PC-9 (cell line): Measurements from ENCODE around the gene PPM1H. TPM values are rescaled to one million over a fixed set of nuclear protein-coding genes. Genes with fewer than 3 reads are reported as not detected.

Experiments
- BruUV-seq: library from RNA; stranded (reverse); fragments of 400-500 nt; replicated peaks from 2 replicates; lab custom pipeline; 2021; lab: Mats Ljungman, UMichigan
- CTCF ChIA-PET: fragments of 300-600 bp; sonication (Branson Sonifier 250); formaldehyde crosslinking; loops from one replicate; lab custom pipeline; 2022; ENCODE audit warnings: antibody characterized with exemption; lab: Charles Lee
- POLR2A ChIA-PET: fragments of 300-600 bp; sonication (Branson Sonifier 250); formaldehyde crosslinking; loops from one replicate; lab custom pipeline; 2022; ENCODE audit warnings: antibody characterized with exemption; ENCODE audit not compliant: unreplicated experiment; lab: Charles Lee
- DNase-seq, 2 experiments: peaks; one replicate each; pipeline versions ENCODE4 v3.0.0 to v3.0.0-alpha.2; 2015 to 2022; ENCODE audit warnings: mixed read lengths in 1 of 2
- H2AFZ ChIP-seq: fragments of 200-600 bp; sonication (generic); 2 replicates; pipeline ENCODE4 v1.8.1; 2017; ENCODE audit warnings: antibody characterized with exemption
- H3F3A ChIP-seq: fragments of 200-600 bp; sonication (generic); 2 replicates; pipeline ENCODE4 v1.8.1; 2017; ENCODE audit warnings: antibody characterized with exemption, mild to moderate bottlenecking, low read depth; ENCODE audit not compliant: insufficient read depth
- H3K27ac ChIP-seq: fragments of 200-600 bp; sonication (generic); 2 replicates; pipeline ENCODE4 v1.6.1; 2016; ENCODE audit warnings: mixed run types
- H3K27me3 ChIP-seq: fragments of 200-600 bp; sonication (generic); 2 replicates; pipeline ENCODE4 v1.6.1; 2016; ENCODE audit warnings: low read depth, mixed run types; ENCODE audit not compliant: insufficient read depth
- H3K36me3 ChIP-seq: fragments of 200-600 bp; sonication (generic); 2 replicates; pipeline ENCODE4 v1.6.1; 2016; ENCODE audit warnings: low read depth, mixed run types
- H3K4me1 ChIP-seq: fragments of 200-600 bp; sonication (generic); replicated peaks from 2 replicates; pipeline ENCODE4 v1.6.1; 2016; ENCODE audit warnings: mixed run types; ENCODE audit not compliant: insufficient read depth
- H3K4me2 ChIP-seq: fragments of 200-600 bp; sonication (generic); 2 replicates; pipeline ENCODE4 v1.6.1; 2017; ENCODE audit warnings: mixed run types
- H3K4me3 ChIP-seq: fragments of 200-600 bp; sonication (generic); 2 replicates; pipeline ENCODE4 v1.6.1; 2016; ENCODE audit warnings: mixed run types
- H3K79me2 ChIP-seq: fragments of 200-600 bp; sonication (generic); 2 replicates; pipeline ENCODE4 v1.6.1; 2017; ENCODE audit warnings: low read depth, mixed run types
- H3K9me2 ChIP-seq: fragments of 200-600 bp; sonication (generic); 2 replicates; pipeline ENCODE4 v1.8.1; 2017; ENCODE audit warnings: mild to moderate bottlenecking; ENCODE audit not compliant: insufficient read depth
- H3K9me3 ChIP-seq: fragments of 200-600 bp; sonication (generic); 2 replicates; pipeline ENCODE4 v1.8.1; 2016; ENCODE audit warnings: low read depth; ENCODE audit not compliant: insufficient read depth
- H4K20me1 ChIP-seq: fragments of 200-600 bp; sonication (generic); 2 replicates; pipeline ENCODE4 v1.8.1; 2017; ENCODE audit not compliant: insufficient read depth
- EZH2 ChIP-seq: fragments of 200-600 bp; sonication (generic); IDR thresholded peaks from 2 replicates; pipeline ENCODE4 v1.8.0; 2017; ENCODE audit warnings: antibody characterized with exemption, low read depth
- intact Hi-C: fragments of 100-400 bp; cut with micrococcal nuclease; formaldehyde crosslinking; loops from one replicate; pipeline ENCODE4 v1.10.0; 2022; ENCODE audit not compliant: unreplicated experiment
- total RNA-seq: library from RNA; stranded (reverse); gene quantifications from 2 replicates; pipeline ENCODE4 v1.2.3, GENCODE V29; 2021
- TF ChIP-seq, protein P1 (sequence below): fragments of 200-600 bp; sonication (generic); conservative IDR thresholded peaks from 2 replicates; pipeline ENCODE4 v1.6.1; 2017; ENCODE audit warnings: mixed run types, antibody characterized with exemption, mild to moderate bottlenecking, moderate library complexity

PPM1H gene
- total RNA-seq, 1 experiment from 2014 or later = 11.4 TPM

DNA sequence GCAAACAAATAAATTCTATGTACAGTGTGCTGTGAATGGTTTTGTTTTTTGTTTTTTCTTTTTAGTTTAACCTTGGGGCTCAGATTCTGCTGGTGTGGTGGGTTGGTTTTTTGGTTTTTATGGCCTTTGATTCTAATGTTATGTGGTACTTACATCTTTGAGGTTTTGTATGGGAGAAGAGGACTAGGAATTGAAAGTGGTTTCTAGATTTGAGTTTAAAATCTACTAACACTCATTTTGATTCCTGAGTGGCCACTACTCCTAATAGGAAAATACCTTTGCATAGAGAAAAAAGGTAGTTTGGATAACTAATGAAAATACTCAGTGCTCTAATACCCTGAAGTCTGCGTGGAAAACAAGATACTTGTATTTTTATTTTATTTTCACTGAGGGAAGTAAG is 330.6 kb downstream of the PPM1H start:
- ChIA-PET CTCF (no interaction called here), POLR2A (no interaction called here)
- TF ChIP-seq, protein P1, sequence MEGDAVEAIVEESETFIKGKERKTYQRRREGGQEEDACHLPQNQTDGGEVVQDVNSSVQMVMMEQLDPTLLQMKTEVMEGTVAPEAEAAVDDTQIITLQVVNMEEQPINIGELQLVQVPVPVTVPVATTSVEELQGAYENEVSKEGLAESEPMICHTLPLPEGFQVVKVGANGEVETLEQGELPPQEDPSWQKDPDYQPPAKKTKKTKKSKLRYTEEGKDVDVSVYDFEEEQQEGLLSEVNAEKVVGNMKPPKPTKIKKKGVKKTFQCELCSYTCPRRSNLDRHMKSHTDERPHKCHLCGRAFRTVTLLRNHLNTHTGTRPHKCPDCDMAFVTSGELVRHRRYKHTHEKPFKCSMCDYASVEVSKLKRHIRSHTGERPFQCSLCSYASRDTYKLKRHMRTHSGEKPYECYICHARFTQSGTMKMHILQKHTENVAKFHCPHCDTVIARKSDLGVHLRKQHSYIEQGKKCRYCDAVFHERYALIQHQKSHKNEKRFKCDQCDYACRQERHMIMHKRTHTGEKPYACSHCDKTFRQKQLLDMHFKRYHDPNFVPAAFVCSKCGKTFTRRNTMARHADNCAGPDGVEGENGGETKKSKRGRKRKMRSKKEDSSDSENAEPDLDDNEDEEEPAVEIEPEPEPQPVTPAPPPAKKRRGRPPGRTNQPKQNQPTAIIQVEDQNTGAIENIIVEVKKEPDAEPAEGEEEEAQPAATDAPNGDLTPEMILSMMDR = no peak
- no peak for TF ChIP-seq EZH2
- DNase-seq = no peak
- Histone ChIP-seq H3K9me3 (no peaks in the 10 kb centered on the region), H4K20me1 (no peaks in the 10 kb centered on the region), H3F3A (peaks cover 17% of the 10 kb centered on the region), H3K4me3 (peak overlapping the region; percentile 92), H3K27me3 (no peaks in the 10 kb centered on the region), H3K79me2 (peaks cover 57% of the 10 kb centered on the region), H3K4me1 (peaks cover 32% of the 10 kb centered on the region), H2AFZ (no peak overlapping the region), H3K27ac (peak overlapping the region; percentile 99), H3K36me3 (no peaks in the 10 kb centered on the region), H3K4me2 (peak overlapping the region; percentile 81), H3K9me2 (no peaks in the 10 kb centered on the region)
- intact Hi-C loops = loop anchor here (1.0 to 10.0 kb wide), 3 partner anchors 26 to 330 kb away; partner anchors contain the start of gene PPM1H
- BruUV-seq = no TSS peak

DNA sequence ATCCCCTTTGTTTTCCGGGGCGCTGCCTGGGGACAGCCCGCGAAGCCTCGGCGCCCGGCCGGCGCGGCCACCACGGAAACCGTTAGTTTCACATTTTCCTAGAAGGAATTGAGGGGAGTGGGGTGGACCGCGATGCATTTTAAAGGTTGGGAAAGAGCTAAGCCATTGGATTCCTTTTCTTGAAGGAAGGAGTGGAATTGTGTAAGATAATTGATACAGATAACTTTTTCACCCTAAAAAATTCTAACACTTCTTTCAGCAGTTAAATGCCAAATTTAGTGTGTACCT is 331.2 kb downstream of the PPM1H start:
- Histone ChIP-seq H3K4me3 (peak overlapping the region; percentile 92), H3K4me1 (peaks cover 32% of the 10 kb centered on the region), H3K36me3 (no peaks in the 10 kb centered on the region), H3K27me3 (no peaks in the 10 kb centered on the region), H4K20me1 (no peaks in the 10 kb centered on the region), H2AFZ (peak overlapping the region; percentile 65; the same call in 1 of the 2 replicates), H3K4me2 (peak overlapping the region; percentile 81), H3K27ac (peak overlapping the region; percentile 99), H3K79me2 (peaks cover 51% of the 10 kb centered on the region), H3F3A (peaks cover 17% of the 10 kb centered on the region), H3K9me3 (no peaks in the 10 kb centered on the region), H3K9me2 (no peaks in the 10 kb centered on the region)
- CTCF ChIA-PET = no interaction called here
- BruUV-seq = no TSS peak
- no peak for DNase-seq
- TF ChIP-seq, protein P1 = no peak
- no peak for TF ChIP-seq EZH2
- intact Hi-C loops = loop anchor here (1.0 to 10.0 kb wide), 6 partner anchors 27 to 331 kb away; partner anchors contain the start of gene PPM1H
- POLR2A ChIA-PET = interaction anchor here (1.3 kb wide), 1 partner anchor 121 kb away, joined by 4 read pairs; no protein-coding TSS in a partner anchor

DNA sequence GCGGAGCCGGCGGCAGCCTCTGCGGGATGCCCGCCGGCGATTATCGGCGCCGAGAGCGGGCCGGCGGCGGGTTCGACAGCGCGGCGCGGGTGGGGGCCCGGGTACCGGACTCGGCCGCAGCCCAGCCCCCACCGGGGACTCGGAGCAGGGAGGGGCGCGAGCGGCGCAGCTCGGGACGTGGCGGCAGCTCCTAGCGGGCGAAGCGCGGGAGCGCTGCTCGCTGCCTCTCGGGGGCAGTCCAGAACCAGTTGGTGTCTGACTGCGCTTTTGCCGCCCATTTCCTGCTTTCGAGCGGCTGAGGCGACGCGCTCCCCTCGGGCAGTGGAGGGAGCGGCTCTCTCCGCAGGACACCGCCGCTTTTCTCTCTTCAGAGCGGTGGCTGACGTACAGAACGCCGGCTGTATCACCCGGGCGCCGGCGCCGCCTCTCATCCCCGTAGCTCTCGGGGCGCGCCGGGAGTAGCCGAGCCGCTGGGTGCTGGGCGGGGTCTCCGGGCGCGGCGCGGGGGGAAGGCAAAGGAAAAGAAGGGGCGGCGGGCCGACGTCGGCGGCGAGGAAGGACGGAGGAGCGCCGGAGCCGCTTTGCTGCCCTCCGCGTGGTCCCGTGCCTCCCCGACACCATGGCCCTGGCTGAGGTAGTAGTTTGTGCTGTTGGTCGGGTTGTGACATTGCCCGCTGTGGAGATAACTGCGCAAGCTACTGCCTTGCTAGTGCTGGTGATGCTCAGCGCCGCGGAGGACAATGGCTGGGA is 331.7 kb downstream of the PPM1H start:
- intact Hi-C loops = loop anchor here (1.0 to 10.0 kb wide), 4 partner anchors 122 to 332 kb away; partner anchors contain the start of gene PPM1H
- peaks cover 14% of the 10 kb centered on the region for H3F3A ChIP-seq
- no peaks in the 10 kb centered on the region for H3K27me3 ChIP-seq
- H3K9me3 ChIP-seq = no peaks in the 10 kb centered on the region
- peak; percentile 79 to 82 for DNase-seq
- peak overlapping the region; percentile 92 for H3K4me3 ChIP-seq
- H3K36me3 ChIP-seq = no peaks in the 10 kb centered on the region
- peaks cover 49% of the 10 kb centered on the region for H3K79me2 ChIP-seq
- no peaks in the 10 kb centered on the region for H4K20me1 ChIP-seq
- TF ChIP-seq, protein P1 = peak; percentile 34; the same call in 1 of the 2 replicates
- no peak for TF ChIP-seq EZH2
- H3K4me2 ChIP-seq = peak overlapping the region; percentile 81
- H3K9me2 ChIP-seq = no peaks in the 10 kb centered on the region
- BruUV-seq = no TSS peak
- peaks cover 37% of the 10 kb centered on the region for H3K4me1 ChIP-seq
- H3K27ac ChIP-seq = peak overlapping the region; percentile 99
- H2AFZ ChIP-seq = peak overlapping the region; percentile 87
- ChIA-PET POLR2A (interaction anchor here (0.5 to 1.3 kb wide), 3 partner anchors 95 to 192 kb away, joined by 4 to 5 read pairs (median 4); no protein-coding TSS in a partner anchor), CTCF (interaction anchor here (0.6 to 1.3 kb wide), 4 partner anchors 33 to 464 kb away, joined by 3 to 7 read pairs (median 4); no protein-coding TSS in a partner anchor)
